Suprapubic skin (tissue), 4 donors: ENCODE measurements around the gene SIGLEC8.

ENCODE experiments used
- CTCF ChIP-seq, 2 donors: fragments of 200-600 bp in 1 of 2; fragments of 450-650 bp in 1 of 2; sonication (generic) in 1 of 2; IDR thresholded peaks; one replicate each; pipeline ENCODE4 v1.5.1; 2016 to 2019; ENCODE audit warnings: antibody characterized with exemption in 2 of 2, mild to moderate bottlenecking in 1 of 2, moderate library complexity in 1 of 2
- EP300 ChIP-seq: sonication (generic); formaldehyde crosslinking; IDR thresholded peaks from one replicate; pipeline ENCODE4 v1.6.1; 2017; ENCODE audit warnings: antibody characterized with exemption
- POLR2A ChIP-seq, 2 donors: fragments of 450-650 bp; IDR thresholded peaks; one replicate each; pipeline ENCODE4 v1.6.1; 2017; ENCODE audit warnings: antibody characterized with exemption in 2 of 2, mild to moderate bottlenecking in 2 of 2, moderate library complexity in 2 of 2
- POLR2AphosphoS5 ChIP-seq, 3 donors: sonication (generic); formaldehyde crosslinking; IDR thresholded peaks; one replicate each; pipeline ENCODE4 v1.6.1; 2017; ENCODE audit warnings: antibody characterized with exemption in 3 of 3

GRCh38 chr19:51458899-51459505 is 748 bp upstream of the SIGLEC8 start:
- TF ChIP-seq POLR2AphosphoS5 (IDR thresholded peaks at IDR 0.05) (no peak), CTCF (IDR thresholded peaks at IDR 0.05) (no peak), POLR2A (IDR thresholded peaks at IDR 0.05) (no peak), EP300 (no peak)
